Panc1 (cell line): ENCODE results near the gene NUDT4. TPM values are rescaled to one million over a fixed set of nuclear protein-coding genes. Genes with fewer than 3 reads are reported as not detected.

Experiments
- ATAC-seq: fragments of 200-7000 bp; cut with Tn5 transposase; 2 replicates; pipeline ENCODE4 v1.9.1; 2020; ENCODE audit warnings: mild to moderate bottlenecking, moderate library complexity
- BruUV-seq: library from RNA; stranded (reverse); fragments of 400-500 nt; replicated peaks from 2 replicates; lab custom pipeline; 2021; lab: Mats Ljungman, UMichigan
- CTCF ChIA-PET: fragments of 300-600 bp; sonication (Branson Sonifier 250); formaldehyde crosslinking; loops from one replicate; lab custom pipeline; 2022; ENCODE audit warnings: antibody characterized with exemption; lab: Charles Lee
- POLR2A ChIA-PET: fragments of 300-600 bp; sonication (Branson Sonifier 250); formaldehyde crosslinking; loops from one replicate; lab custom pipeline; 2022; ENCODE audit warnings: antibody characterized with exemption; lab: Charles Lee
- DNase-seq: peaks from one replicate; pipeline ENCODE4 v3.0.0-alpha.2; 2010; ENCODE audit warnings: low read depth, low spot score
- H3K27ac ChIP-seq: 2 replicates; pipeline ENCODE4 v1.5.1; 2011; ENCODE audit warnings: mild to moderate bottlenecking, low read length, inconsistent platforms
- H3K27me3 ChIP-seq: fragments of 200-500 bp; sonication (Bioruptor generic); 2 replicates; pipeline ENCODE4 v1.6.0; 2014; ENCODE audit warnings: low read length, inconsistent platforms; ENCODE audit not compliant: control insufficient read depth, insufficient read depth
- H3K36me3 ChIP-seq: fragments of 200-500 bp; sonication (Bioruptor generic); 2 replicates; pipeline ENCODE4 v1.5.1; 2014; ENCODE audit warnings: inconsistent platforms, mild to moderate bottlenecking, low read length, moderate library complexity; ENCODE audit not compliant: control insufficient read depth, insufficient read depth
- H3K4me1 ChIP-seq: 2 replicates; pipeline ENCODE4 v1.5.1; 2011; ENCODE audit warnings: inconsistent platforms, mild to moderate bottlenecking, low read length, moderate library complexity; ENCODE audit not compliant: control insufficient read depth, insufficient read depth
- H3K4me3 ChIP-seq, 2 experiments: 2 replicates each; pipeline ENCODE4 v1.5.1; 2011 to 2012; ENCODE audit warnings: low read depth in 2 of 2, low read length in 2 of 2, mild to moderate bottlenecking in 2 of 2, inconsistent platforms in 1 of 2, moderate library complexity in 1 of 2
- H3K9me3 ChIP-seq: fragments of 200-500 bp; sonication (Bioruptor generic); 2 replicates; pipeline ENCODE4 v1.5.1; 2014; ENCODE audit warnings: low read depth, mild to moderate bottlenecking, inconsistent platforms, low read length, moderate library complexity; ENCODE audit not compliant: control insufficient read depth, insufficient read depth
- CTCF ChIP-seq: fragments of 450-650 bp; IDR thresholded peaks from 2 replicates; pipeline ENCODE4 v1.5.1; 2017; ENCODE audit warnings: mild to moderate bottlenecking
- POLR2AphosphoS5 ChIP-seq: IDR thresholded peaks from 2 replicates; pipeline ENCODE4 v1.6.1; 2012; ENCODE audit warnings: mild to moderate bottlenecking, low read depth, low read length, moderate library complexity
- REST ChIP-seq, 2 experiments: IDR thresholded peaks; 2 replicates each; pipeline ENCODE4 v1.6.1; 2011 to 2012; ENCODE audit warnings: low read depth in 2 of 2, control low read depth in 1 of 2, low read length in 1 of 2, mild to moderate bottlenecking in 1 of 2, moderate library complexity in 1 of 2; ENCODE audit not compliant: insufficient read depth in 1 of 2
- SIN3A ChIP-seq: IDR thresholded peaks from 2 replicates; pipeline ENCODE4 v1.6.1; 2012; ENCODE audit warnings: low read depth, mild to moderate bottlenecking, low read length, moderate library complexity, borderline replicate concordance; ENCODE audit not compliant: insufficient read depth
- TCF7L2 ChIP-seq: IDR thresholded peaks from 2 replicates; pipeline ENCODE4 v1.6.1; 2011; ENCODE audit warnings: mild to moderate bottlenecking, low read depth, low read length, inconsistent platforms
- in situ Hi-C: cut with HindIII; loops from 2 replicates; pipeline ENCODE4 v1.10.0; 2016; ENCODE audit warnings: low sequenced_read_pairs, low pct_unique_long_range_greater_than_20kb
- intact Hi-C: fragments of 100-400 bp; cut with micrococcal nuclease; formaldehyde crosslinking; loops from one replicate; pipeline ENCODE4 v1.10.0; 2022; ENCODE audit not compliant: unreplicated experiment
- total RNA-seq: library from RNA; stranded (reverse); gene quantifications from one replicate; pipeline ENCODE4 v1.2.1, GENCODE V29; 2021; ENCODE audit not compliant: unreplicated experiment

Gene NUDT4
- total RNA-seq, 1 experiment from 2014 or later, result 45.7 TPM

- TF ChIP-seq POLR2AphosphoS5 (no peak), REST (IDR thresholded peaks at IDR 0.05; ENCODE audit: insufficient read depth in 1 of 2, low read depth in 2 of 2, low read length in 1 of 2) (no peak), CTCF (no peak), SIN3A (no peak), TCF7L2 (no peak)
- in situ Hi-C loops (no loop called here), intact Hi-C loops (no loop called here)
- ChIA-PET POLR2A (no interaction called here), CTCF (no interaction called here)
- Histone ChIP-seq H3K27me3 (no peaks in the 10 kb centered on the region), H3K27ac (no peak overlapping the region), H3K36me3 (no peaks in the 10 kb centered on the region), H3K4me1 (no peaks in the 10 kb centered on the region), H3K4me3 (no peak overlapping the region), H3K9me3 (no peaks in the 10 kb centered on the region)
- DNase-seq (no peak), ATAC-seq (no peak)
- BruUV-seq, result no TSS peak
Observed at GRCh38 chr12:93360688-93361087, 17.0 kb upstream of the NUDT4 start.

GRCh38 chr12:93361151-93361919 lies 16.4 kb upstream of the NUDT4 start:
- no TSS peak for BruUV-seq
- no peak for ATAC-seq
- H3K27ac ChIP-seq, result no peak overlapping the region
- H3K4me1 ChIP-seq, result no peaks in the 10 kb centered on the region
- ChIA-PET CTCF (no interaction called here), POLR2A (no interaction called here)
- TF ChIP-seq TCF7L2, result no peak
- no peak for TF ChIP-seq POLR2AphosphoS5
- no peak for TF ChIP-seq CTCF
- TF ChIP-seq SIN3A, result no peak
- no peak for TF ChIP-seq REST (IDR thresholded peaks at IDR 0.05; ENCODE audit: insufficient read depth in 1 of 2, low read depth in 2 of 2, low read length in 1 of 2)
- no peaks in the 10 kb centered on the region for H3K36me3 ChIP-seq
- in situ Hi-C loops, result no loop called here
- H3K9me3 ChIP-seq, result no peaks in the 10 kb centered on the region
- no peak overlapping the region for H3K4me3 ChIP-seq
- DNase-seq, result no peak
- intact Hi-C loops, result no loop called here
- H3K27me3 ChIP-seq, result no peaks in the 10 kb centered on the region
